Measurements from ENCODE around the gene ARHGAP4.

ARHGAP4 gene

DNA sequence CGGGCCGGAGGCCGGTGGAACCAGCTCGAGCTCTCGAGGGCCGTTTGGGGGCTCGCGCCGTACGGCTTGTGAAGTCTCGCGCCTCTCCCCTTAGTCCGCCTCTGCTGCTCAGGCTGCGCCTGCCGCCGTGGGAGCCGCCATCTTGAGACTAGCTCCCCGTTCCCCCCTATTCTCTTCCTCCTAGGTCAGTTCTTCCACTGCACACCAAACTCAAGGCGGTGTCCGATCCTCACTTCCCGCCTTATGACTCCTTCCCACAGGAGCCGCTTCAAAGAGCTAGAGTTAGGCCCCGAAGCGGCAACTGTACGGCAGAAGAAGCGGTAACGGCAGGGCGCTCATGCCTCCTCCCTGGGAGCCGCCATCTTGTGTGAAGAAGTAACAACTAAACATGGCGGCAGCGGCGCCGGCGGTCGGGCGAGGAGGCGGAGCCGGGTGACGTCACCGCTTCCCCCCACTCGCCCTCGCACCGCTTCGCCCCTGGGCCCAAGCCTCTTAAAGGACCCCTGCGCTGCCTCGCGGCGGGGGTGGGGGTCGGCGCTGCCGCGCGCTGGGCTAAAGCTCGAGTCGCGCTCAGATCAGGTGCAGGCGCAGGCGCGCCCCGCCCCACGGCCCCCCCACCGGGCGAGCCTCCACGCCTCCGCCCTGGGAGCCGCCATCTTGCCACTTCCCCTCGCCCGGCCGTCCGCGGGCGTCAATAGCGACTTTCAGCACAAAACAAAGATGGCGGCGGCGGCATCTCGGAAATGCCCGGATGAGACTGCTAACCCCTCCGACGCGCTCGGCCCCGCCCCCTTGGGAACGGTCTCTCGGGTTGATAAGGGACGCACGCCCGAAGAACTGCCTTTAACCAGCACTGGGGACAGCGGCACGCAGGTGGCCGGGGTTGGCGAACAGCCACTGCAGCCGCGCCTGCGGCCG is 45.6 kb upstream of the ARHGAP4 start, which contains the start of gene HCFC1:
Gene HCFC1, minus strand, starts transcription at position 369 of the 918 bp plus-strand sequence. CDS start 978 bp downstream, outside the sequence.
- TF ChIP-seq, protein P1, sequence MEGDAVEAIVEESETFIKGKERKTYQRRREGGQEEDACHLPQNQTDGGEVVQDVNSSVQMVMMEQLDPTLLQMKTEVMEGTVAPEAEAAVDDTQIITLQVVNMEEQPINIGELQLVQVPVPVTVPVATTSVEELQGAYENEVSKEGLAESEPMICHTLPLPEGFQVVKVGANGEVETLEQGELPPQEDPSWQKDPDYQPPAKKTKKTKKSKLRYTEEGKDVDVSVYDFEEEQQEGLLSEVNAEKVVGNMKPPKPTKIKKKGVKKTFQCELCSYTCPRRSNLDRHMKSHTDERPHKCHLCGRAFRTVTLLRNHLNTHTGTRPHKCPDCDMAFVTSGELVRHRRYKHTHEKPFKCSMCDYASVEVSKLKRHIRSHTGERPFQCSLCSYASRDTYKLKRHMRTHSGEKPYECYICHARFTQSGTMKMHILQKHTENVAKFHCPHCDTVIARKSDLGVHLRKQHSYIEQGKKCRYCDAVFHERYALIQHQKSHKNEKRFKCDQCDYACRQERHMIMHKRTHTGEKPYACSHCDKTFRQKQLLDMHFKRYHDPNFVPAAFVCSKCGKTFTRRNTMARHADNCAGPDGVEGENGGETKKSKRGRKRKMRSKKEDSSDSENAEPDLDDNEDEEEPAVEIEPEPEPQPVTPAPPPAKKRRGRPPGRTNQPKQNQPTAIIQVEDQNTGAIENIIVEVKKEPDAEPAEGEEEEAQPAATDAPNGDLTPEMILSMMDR (IDR thresholded peaks at IDR 0.05; ENCODE audit: low read length, missing control alignments): no peak
- peak; percentile 87 for DNase-seq (ENCODE audit: low read depth)
- H3K4me3 ChIP-seq (replicated peaks; ENCODE audit: low read depth, low read length): peak within 1 kb of the TSS; percentile 89

DNA sequence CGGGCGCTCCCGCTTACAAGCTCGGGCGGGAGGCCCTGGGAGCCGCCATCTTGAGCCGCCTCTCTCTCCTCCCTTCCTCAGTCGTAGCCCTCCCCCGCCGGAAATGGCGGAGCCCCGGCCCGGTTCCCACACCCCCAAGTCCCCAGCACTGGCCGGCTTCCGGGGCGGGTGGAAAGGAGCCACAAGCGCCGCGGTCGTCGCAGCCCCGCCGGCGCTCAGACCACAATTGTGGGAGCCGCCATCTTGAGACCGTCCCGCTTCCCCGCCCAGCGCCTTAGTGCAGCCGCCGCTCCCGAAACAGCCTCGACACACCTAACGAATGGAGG is 45.0 kb upstream of the ARHGAP4 start:
- TF ChIP-seq, protein P1 (IDR thresholded peaks at IDR 0.05; ENCODE audit: low read length, missing control alignments): no peak
- peak; percentile 86 for DNase-seq (ENCODE audit: low read depth)
- H3K4me3 ChIP-seq (replicated peaks; ENCODE audit: low read depth, low read length): peak overlapping the region; percentile 89

DNA sequence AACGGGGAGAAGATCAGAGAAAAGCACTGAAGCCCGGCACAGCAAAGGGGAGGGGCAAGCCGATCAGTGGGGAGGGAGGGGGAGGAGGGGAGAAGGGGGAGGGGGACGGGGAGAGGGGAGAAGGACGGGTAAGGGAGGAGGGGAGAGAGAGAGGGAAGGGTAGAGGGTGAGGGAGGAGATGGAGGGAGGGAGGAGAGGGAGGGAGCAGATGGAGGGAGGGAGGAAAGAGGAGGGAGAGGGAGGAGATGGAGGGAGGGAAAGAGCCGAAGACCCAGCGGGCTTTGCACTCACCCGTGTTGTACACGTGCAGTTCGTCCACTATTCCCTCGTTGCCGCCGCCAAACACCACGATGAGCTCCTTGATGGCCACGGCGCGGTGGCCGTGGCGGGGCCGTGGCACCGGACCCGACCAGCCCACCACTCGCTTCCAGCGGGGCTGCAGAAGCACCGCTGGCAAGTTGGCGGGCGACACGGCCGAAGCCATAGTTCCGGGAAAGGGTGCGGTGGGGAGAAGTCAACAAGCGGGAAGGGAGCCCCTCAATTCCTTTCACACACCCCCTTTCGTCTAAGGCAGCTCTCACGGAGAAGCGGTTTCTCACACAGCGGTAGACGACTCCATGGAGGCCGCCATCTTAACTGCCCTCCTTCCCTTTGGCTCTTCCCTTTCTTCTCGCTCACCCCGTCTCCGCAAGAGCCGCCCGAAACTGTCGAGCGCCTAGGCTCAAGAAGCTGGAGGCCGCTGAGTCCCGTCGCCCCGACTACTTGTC is 44.5 kb upstream of the ARHGAP4 start:
- H3K4me3 ChIP-seq (replicated peaks; ENCODE audit: low read depth, low read length): peak overlapping the region; percentile 89
- peak; percentile 74 for DNase-seq (ENCODE audit: low read depth)
- TF ChIP-seq, protein P1 (IDR thresholded peaks at IDR 0.05; ENCODE audit: low read length, missing control alignments): no peak

DNA sequence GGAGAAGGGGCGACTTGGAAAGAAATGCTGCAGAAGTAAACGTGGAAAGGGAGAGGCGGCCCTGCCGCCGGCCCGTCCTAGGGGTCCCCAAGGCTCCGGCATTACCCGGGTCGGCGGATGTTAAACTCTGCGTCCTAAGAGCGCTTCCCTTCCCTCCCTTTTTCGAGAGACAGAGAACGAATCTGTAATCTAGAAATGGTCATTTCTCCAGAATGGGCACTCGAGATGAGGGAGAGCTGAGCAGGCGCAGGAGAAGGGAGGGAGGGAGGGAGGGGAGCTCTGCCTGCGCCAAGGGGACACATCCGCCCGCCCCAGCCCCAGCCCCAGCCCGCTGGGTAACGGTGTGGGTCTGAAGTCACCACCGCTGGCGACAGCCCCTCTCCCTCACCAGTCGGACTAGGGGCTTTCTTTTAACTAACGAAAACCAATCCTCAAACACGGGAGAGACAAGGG is 43.9 kb upstream of the ARHGAP4 start:
- DNase-seq (ENCODE audit: low read depth): peak; percentile 35

DNA sequence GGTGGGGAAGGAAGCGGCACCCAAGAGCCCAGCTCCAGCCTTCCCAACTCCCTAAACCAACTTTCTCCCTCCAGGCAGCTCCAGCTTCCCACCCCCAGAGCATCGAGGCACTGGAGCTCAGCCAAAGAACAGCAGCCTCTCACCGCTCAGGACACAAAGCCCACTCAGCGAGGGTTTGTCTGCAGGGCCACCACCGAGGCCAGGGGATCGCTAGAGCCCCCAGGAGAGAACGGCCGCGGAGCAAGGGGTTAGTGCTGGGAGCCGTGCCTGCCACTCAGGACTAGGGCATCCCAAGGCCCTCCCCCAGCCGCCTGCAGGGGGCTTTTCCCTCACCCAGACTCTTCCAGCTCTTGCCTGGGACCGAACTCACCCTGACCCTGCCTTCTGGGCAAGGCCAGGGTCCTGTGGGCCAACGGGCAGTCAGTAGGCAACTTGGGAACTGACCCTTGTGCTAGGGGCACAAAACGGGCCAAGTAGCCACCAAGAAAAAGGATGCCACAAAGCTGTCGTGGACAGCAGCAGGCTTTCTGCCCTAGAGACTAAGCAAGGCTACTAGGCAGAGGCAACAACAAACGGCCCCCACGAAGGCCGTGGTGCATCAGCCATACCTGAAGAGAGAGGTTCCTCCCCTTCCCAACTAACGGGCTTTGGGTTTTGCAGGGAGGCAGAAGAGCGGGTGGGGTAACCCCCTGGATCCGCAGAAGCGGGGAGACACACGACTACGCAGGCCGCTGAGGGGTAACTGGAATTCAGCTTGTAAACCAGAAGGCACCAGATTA is 43.2 kb upstream of the ARHGAP4 start:
- no peak for DNase-seq (ENCODE audit: low read depth)
- TF ChIP-seq, protein P1 (IDR thresholded peaks at IDR 0.05; ENCODE audit: low read length, missing control alignments): no peak
- peak overlapping the region; percentile 89 for H3K4me3 ChIP-seq (replicated peaks; ENCODE audit: low read depth, low read length)

More for the DNA sequence above, 43.9 kb upstream of the ARHGAP4 start:
- TF ChIP-seq, protein P1 (IDR thresholded peaks at IDR 0.05; ENCODE audit: low read length, missing control alignments): no peak
- H3K4me3 ChIP-seq (replicated peaks; ENCODE audit: low read depth, low read length): peak overlapping the region; percentile 89

DNA sequence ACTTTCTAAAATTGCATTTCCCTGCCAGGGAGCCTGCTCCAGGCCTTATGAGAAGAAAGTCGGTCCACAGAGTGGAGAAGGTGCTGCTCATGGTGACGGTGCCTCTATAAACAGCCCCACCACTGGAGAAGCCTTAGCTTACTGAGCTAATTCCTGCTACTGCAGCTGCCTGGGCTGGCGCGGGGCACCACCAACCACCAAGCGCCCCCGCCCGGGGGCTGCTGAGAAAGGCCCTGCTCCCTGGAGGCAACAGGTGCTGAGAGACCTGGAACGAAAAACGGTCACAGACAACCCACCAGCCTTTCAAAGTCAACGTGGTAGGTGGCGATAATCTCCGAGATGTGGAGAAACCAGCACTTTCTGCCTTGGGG is 42.7 kb upstream of the ARHGAP4 start:
- no peak for DNase-seq (ENCODE audit: low read depth)
- TF ChIP-seq, protein P1 (IDR thresholded peaks at IDR 0.05; ENCODE audit: low read length, missing control alignments): no peak
- peak overlapping the region; percentile 89 for H3K4me3 ChIP-seq (replicated peaks; ENCODE audit: low read depth, low read length)
